Heart left ventricle (tissue), 16 donors: ENCODE data around the gene GPX3. TPM values are rescaled to one million over a fixed set of nuclear protein-coding genes. Genes with fewer than 3 reads are reported as not detected.

Source experiments
- ATAC-seq, 4 donors: fragments of 200-7000 bp; cut with Tn5 transposase; one replicate each; pipeline ENCODE4 v1.9.1; 2020 to 2022; ENCODE audit warnings: moderate library complexity in 4 of 4, mild to moderate bottlenecking in 3 of 4, moderate number of reproducible peaks in 1 of 4
- DNase-seq, 5 donors: peaks; one replicate each; pipeline ENCODE4 v3.0.0-alpha.2; 2020
- H3K27ac ChIP-seq, 12 donors: fragments of 200-600 bp; sonication (generic) in 4 of 12; one replicate each; pipeline versions ENCODE4 v1.5.0 to v1.8.0; 2016 to 2022; ENCODE audit warnings: mild to moderate bottlenecking in 2 of 12
- H3K27me3 ChIP-seq, 9 donors: fragments of 200-600 bp; sonication (generic) in 2 of 9; one replicate each; pipeline versions ENCODE4 v1.5.1 to v1.8.0; 2016 to 2022; ENCODE audit warnings: mild to moderate bottlenecking in 3 of 9
- H3K36me3 ChIP-seq, 9 donors: fragments of 200-600 bp; sonication (generic) in 2 of 9; one replicate each; pipeline versions ENCODE4 v1.5.0 to v1.8.0; 2018 to 2022; ENCODE audit warnings: mild to moderate bottlenecking in 2 of 9
- H3K4me1 ChIP-seq, 12 donors: fragments of 200-600 bp; sonication (generic) in 4 of 12; one replicate each; pipeline versions ENCODE4 v1.5.0 to v1.8.0; 2016 to 2022; ENCODE audit warnings: mild to moderate bottlenecking in 3 of 12
- H3K4me3 ChIP-seq, 12 donors: fragments of 200-600 bp; sonication (generic) in 4 of 12; one replicate each; pipeline versions ENCODE4 v1.5.0 to v1.8.0; 2017 to 2022; ENCODE audit warnings: mild to moderate bottlenecking in 9 of 12, moderate library complexity in 4 of 12
- H3K9me3 ChIP-seq, 12 donors: fragments of 200-600 bp; sonication (generic) in 4 of 12; one replicate each; pipeline versions ENCODE4 v1.5.0 to v1.8.0; 2016 to 2022; ENCODE audit warnings: mild to moderate bottlenecking in 1 of 12
- CTCF ChIP-seq, 12 donors: fragments of 200-600 bp; sonication (generic) in 4 of 12; IDR thresholded peaks; one replicate each; pipeline versions ENCODE4 v1.5.0 to v1.8.0; 2018 to 2022; ENCODE audit warnings: antibody characterized with exemption in 12 of 12, mild to moderate bottlenecking in 5 of 12
- POLR2A ChIP-seq, 2 donors: fragments of 450-650 bp; IDR thresholded peaks; one replicate each; pipeline ENCODE4 v1.6.1; 2017; ENCODE audit warnings: antibody characterized with exemption in 2 of 2, mild to moderate bottlenecking in 2 of 2, moderate library complexity in 2 of 2
- WGBS, 4 donors: extraction: QIAGEN DNeasy Blood & Tissue Kit in 2 of 4; methylation state at CpG; one replicate each; pipeline versions ENCODE4 v1.1.5 to v1.1.7; 2013 to 2018; 5-methylcytosine and 5-hydroxymethylcytosine counted together
- intact Hi-C, 10 donors: fragments of 100-400 bp; cut with DNase I; formaldehyde crosslinking; loops; one replicate each; pipeline versions ENCODE4 v1.11.1 to v1.14.2; 2022
- polyA plus RNA-seq, 2 donors: library from polyadenylated mRNA; stranded (reverse); fragments of 200-250 nt; gene quantifications; one replicate each; pipeline ENCODE4 v1.2.3, GENCODE V29; 2013
- total RNA-seq, 9 donors: library from RNA; depleted of rRNA in 2 of 9; stranded (reverse); fragments of >200 nt in 2 of 9; fragmentation: NEBNext Ultra II Directional in 3 of 9; extraction: Animal tissue kit (Norgen Biotek cat#: 25700) in 3 of 9; gene quantifications; one replicate each; pipeline versions ENCODE4 v1.1.0 to v1.2.4, GENCODE V29; 2016 to 2023
- donor health status: ischemic (EF 13 %, LVEDD 7.1; RV severe dilation, severe dysfunction).
- donor health status: healthy with polysubstance abuse.
- donor health status: DM: no; HTN: yes; CAD: no.
- donor health status: DM: no; HTN: no; CAD: no.
- donor health status: ischemic (EF 25% LVEDD 6.9; RV normal size, moderate dysfunction).
- donor health status: ischemic (EF 25% LVEDD 5.7; RV mildly dilated, moderate dysfunction).
- donor health status: healthy.
- donor health status: DM: yes; HTN: yes; CAD: no.
- donor health status: ischemic (EF 35%, LVEDD 5.7; RV mildly dilated, moderate dysfunction).
- donor health status: nonischemic (EF 11% LVEDD 7.7; RV severe dilation, severe dysfunction).
- donor health status: DM: yes; HTN: yes; CAD: no.
- donor health status: PGD.
- donor health status: ischemic (EF 29% LVEDD 5.4; RV normal size, mild dysfunction).
- donor health status: nonischemic (EF 23%, LVEDD 6.1; RV moderate dilation, normal function).

GPX3 gene
- total and polyA plus RNA-seq, 11 donors = 416 to 1,563 (median 819) TPM

DNA sequence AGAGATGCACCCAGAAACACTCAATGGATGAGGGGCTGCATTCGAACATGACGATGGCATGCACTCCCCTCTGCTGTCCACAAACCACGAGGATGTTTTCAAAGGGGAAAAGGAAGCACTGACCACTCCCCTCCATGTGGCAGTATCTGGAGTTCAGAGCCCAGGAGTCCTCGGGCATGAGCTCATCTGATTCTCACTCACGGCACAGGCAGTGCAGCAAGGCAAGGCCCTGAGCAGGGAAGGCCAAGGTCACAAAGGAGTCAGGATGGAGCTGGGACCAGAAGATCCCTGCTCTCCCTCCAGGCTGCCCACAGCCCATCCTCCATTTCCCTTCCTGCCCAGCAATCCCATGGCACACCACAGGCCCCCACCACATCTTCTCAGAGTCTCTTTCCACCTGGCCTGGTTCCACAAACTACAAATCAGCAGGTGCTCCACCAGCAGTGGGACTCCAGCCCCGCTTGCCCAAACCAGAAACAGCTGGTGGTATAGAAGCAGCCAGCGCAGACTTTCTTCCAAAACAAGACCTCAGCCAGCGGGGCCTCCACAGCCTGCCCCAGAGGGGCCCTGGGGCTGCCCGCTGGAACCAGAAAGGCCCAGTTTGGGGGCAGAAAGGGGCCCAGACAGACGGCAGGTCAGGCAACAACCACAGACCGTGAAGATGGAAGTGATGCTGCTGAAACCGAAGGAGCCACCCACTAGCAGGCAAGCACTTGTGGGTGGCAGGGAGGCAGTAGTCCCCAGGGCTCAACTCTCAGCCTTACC is 48.2 kb downstream of the GPX3 start:
- peak; percentile 38 to 62 (median 57) for ATAC-seq
- Histone ChIP-seq H3K36me3 (peaks cover 0 to 39% (median 4%) of the 10 kb centered on the region in 9 donors), H3K9me3 (no peaks in the 10 kb centered on the region), H3K4me1 (peaks cover 7 to 97% (median 83%) of the 10 kb centered on the region in 12 donors), H3K27me3 (no peaks in the 10 kb centered on the region), H3K4me3 (no peak overlapping the region), H3K27ac (peak overlapping the region in 11 of 12 donors; percentile 61 to 89 (median 75))
- peak in 2 of 5 donors; percentile 29 to 42 for DNase-seq
- WGBS, 4 donors = 37 to 48% (median 43%) methylated on average over 10 to 12 of the region's 12 CpGs
- intact Hi-C loops = loop anchor here in 1 of 10 donors (5.0 kb wide), 1 partner anchor 39 kb away; no protein-coding TSS in a partner anchor
- TF ChIP-seq POLR2A (IDR thresholded peaks at IDR 0.05) (no peak), CTCF (IDR thresholded peaks at IDR 0.05) (no peak)

DNA sequence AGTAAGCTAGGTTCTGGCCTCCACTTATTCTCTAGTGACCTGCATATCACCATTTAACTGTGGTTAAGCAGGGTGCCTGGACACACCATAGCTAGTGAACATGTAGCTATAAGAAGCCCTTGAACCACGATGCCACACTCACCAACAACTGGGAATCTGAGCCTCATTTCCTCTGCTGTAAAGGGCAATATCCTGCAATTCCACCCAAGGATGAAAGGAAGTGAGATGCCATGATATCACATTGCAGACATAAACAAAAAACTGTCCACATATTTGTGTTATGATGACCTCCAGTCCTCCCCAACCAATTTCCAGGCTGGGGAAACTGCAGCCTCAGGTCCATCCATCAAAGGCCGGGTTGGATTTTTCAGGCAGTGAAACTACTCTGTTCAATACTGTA is 50.1 kb downstream of the GPX3 start:
- H3K9me3 ChIP-seq = no peaks in the 10 kb centered on the region
- intact Hi-C loops = loop anchor here in 1 of 10 donors (5.0 kb wide), 1 partner anchor 37 kb away; no protein-coding TSS in a partner anchor
- peak overlapping the region in 3 of 12 donors; percentile 31 to 85 (median 81) for H3K27ac ChIP-seq
- peaks cover 0 to 28% (median 4%) of the 10 kb centered on the region in 9 donors for H3K36me3 ChIP-seq
- ATAC-seq (no peak), DNase-seq (no peak)
- 58 to 70% (median 68%) methylated on average over 2 of the region's 2 CpGs for WGBS, 4 donors
- TF ChIP-seq CTCF (IDR thresholded peaks at IDR 0.05) = no peak
- TF ChIP-seq POLR2A (IDR thresholded peaks at IDR 0.05) = no peak
- H3K4me1 ChIP-seq = peaks cover 0 to 90% (median 67%) of the 10 kb centered on the region in 12 donors
- no peak overlapping the region for H3K4me3 ChIP-seq
- H3K27me3 ChIP-seq = no peaks in the 10 kb centered on the region

DNA sequence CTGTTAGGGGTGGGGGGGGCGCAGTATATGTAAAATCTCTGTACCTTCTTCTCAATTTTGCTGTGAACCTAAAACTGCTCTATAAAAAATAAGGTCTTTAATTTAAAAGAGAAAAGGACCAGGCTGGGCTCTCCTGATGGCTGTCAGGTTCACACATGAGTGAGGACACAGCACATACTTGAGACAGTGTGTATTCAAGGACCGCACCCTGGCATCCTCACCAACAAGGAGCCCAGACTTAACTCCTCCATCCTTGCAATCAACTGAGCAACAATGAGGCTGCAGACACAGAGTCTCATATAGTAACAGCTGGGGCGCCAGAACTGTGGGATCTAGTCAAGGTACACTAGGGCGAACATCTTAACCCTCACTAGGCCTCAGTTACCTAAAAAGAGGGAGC is 50.6 kb downstream of the GPX3 start:
- ATAC-seq (no peak), DNase-seq (peak in 1 of 5 donors; percentile 2)
- Histone ChIP-seq H3K4me3 (no peak overlapping the region), H3K36me3 (peaks cover 0 to 23% (median 4%) of the 10 kb centered on the region in 9 donors), H3K4me1 (peaks cover 0 to 90% (median 67%) of the 10 kb centered on the region in 12 donors), H3K9me3 (no peaks in the 10 kb centered on the region), H3K27me3 (no peaks in the 10 kb centered on the region), H3K27ac (peak overlapping the region in 1 of 12 donors; percentile 15)
- no peak for TF ChIP-seq POLR2A (IDR thresholded peaks at IDR 0.05)
- no peak for TF ChIP-seq CTCF (IDR thresholded peaks at IDR 0.05)
- intact Hi-C loops = loop anchor here in 1 of 10 donors (5.0 kb wide), 1 partner anchor 36 kb away; no protein-coding TSS in a partner anchor
- WGBS, 4 donors = 96 to 97% (median 97%) methylated on average over 4 of the region's 4 CpGs
